Measurements from ENCODE around the gene RUNX2. TPM values are rescaled to one million over a fixed set of nuclear protein-coding genes. Genes with fewer than 3 reads are reported as not detected.

RUNX2 gene
- total RNA-seq, 1 experiment from 2014 or later, result 3.8 TPM

GRCh38 chr6:45640081-45640491 is 312.0 kb downstream of the RUNX2 start:
- peaks cover 21% of the 10 kb centered on the region for H3K4me1 ChIP-seq (ENCODE audit: insufficient read depth, low read length)
- ChIA-PET POLR2A (ENCODE audit: unreplicated experiment) (no interaction called here), CTCF (no interaction called here)
- no peak overlapping the region for H3K4me3 ChIP-seq (ENCODE audit: low read length)
- H3F3A ChIP-seq (ENCODE audit: low read length, unreplicated experiment), result no peaks in the 10 kb centered on the region
- no peaks in the 10 kb centered on the region for H4K20me1 ChIP-seq (ENCODE audit: low read length)
- intact Hi-C loops (cut with micrococcal nuclease), result no loop called here
- no peaks in the 10 kb centered on the region for H3K79me2 ChIP-seq (ENCODE audit: low read length)
- H3K9me2 ChIP-seq (replicated peaks; ENCODE audit: low read length), result no peaks in the 10 kb centered on the region
- no peak overlapping the region for H3K9ac ChIP-seq (ENCODE audit: low read length)
- no peaks in the 10 kb centered on the region for H3K36me3 ChIP-seq (ENCODE audit: low read depth, low read length)
- H3K27ac ChIP-seq (ENCODE audit: low read length), result no peak overlapping the region
- no peak overlapping the region for H2AFZ ChIP-seq (ENCODE audit: low read length)
- H3K4me2 ChIP-seq (ENCODE audit: low read length), result no peak overlapping the region
- no peaks in the 10 kb centered on the region for H3K9me3 ChIP-seq (ENCODE audit: low read length)
- no TSS peak for BruUV-seq (replicated peaks)
- no peaks in the 10 kb centered on the region for H3K27me3 ChIP-seq (ENCODE audit: low read length)
- ATAC-seq, result peak; percentile 13
- DNase-seq, result peak; percentile 58
- TF ChIP-seq EZH2phosphoT487 (IDR thresholded peaks at IDR 0.05; ENCODE audit: borderline replicate concordance, low read length) (no peak), EZH2 (IDR thresholded peaks at IDR 0.05; ENCODE audit: low read length, unreplicated experiment) (no peak), CTCF (conservative IDR thresholded peaks at IDR 0.05; ENCODE audit: low read depth, low read length) (no peak)

- no peaks in the 10 kb centered on the region for H3K9me2 ChIP-seq (replicated peaks; ENCODE audit: low read length)
- H3K27ac ChIP-seq (ENCODE audit: low read length), result no peak overlapping the region
- H2AFZ ChIP-seq (ENCODE audit: low read length), result no peak overlapping the region
- no peak overlapping the region for H3K4me2 ChIP-seq (ENCODE audit: low read length)
- H3K36me3 ChIP-seq (ENCODE audit: low read depth, low read length), result no peaks in the 10 kb centered on the region
- no peak overlapping the region for H3K4me3 ChIP-seq (ENCODE audit: low read length)
- no peaks in the 10 kb centered on the region for H3K27me3 ChIP-seq (ENCODE audit: low read length)
- H3K9ac ChIP-seq (ENCODE audit: low read length), result no peak overlapping the region
- ChIA-PET POLR2A (ENCODE audit: unreplicated experiment) (no interaction called here), CTCF (no interaction called here)
- H3F3A ChIP-seq (ENCODE audit: low read length, unreplicated experiment), result no peaks in the 10 kb centered on the region
- no peaks in the 10 kb centered on the region for H4K20me1 ChIP-seq (ENCODE audit: low read length)
- intact Hi-C loops (cut with micrococcal nuclease), result no loop called here
- no TSS peak for BruUV-seq (replicated peaks)
- no peaks in the 10 kb centered on the region for H3K79me2 ChIP-seq (ENCODE audit: low read length)
- ATAC-seq, result no peak
- peaks cover 21% of the 10 kb centered on the region for H3K4me1 ChIP-seq (ENCODE audit: insufficient read depth, low read length)
- H3K9me3 ChIP-seq (ENCODE audit: low read length), result no peaks in the 10 kb centered on the region
- DNase-seq, result no peak
- TF ChIP-seq CTCF (conservative IDR thresholded peaks at IDR 0.05; ENCODE audit: low read depth, low read length), result no peak
- no peak for TF ChIP-seq EZH2 (IDR thresholded peaks at IDR 0.05; ENCODE audit: low read length, unreplicated experiment)
- TF ChIP-seq EZH2phosphoT487 (IDR thresholded peaks at IDR 0.05; ENCODE audit: borderline replicate concordance, low read length), result no peak
Observed at GRCh38 chr6:45640811-45641210, 312.7 kb downstream of the RUNX2 start.

GRCh38 chr6:45642331-45643125 is 314.4 kb downstream of the RUNX2 start:
- Histone ChIP-seq H2AFZ (ENCODE audit: low read length) (no peak overlapping the region), H3K9me2 (replicated peaks; ENCODE audit: low read length) (no peaks in the 10 kb centered on the region), H4K20me1 (ENCODE audit: low read length) (no peaks in the 10 kb centered on the region), H3K4me1 (ENCODE audit: insufficient read depth, low read length) (peaks cover 24% of the 10 kb centered on the region), H3K9me3 (ENCODE audit: low read length) (no peaks in the 10 kb centered on the region), H3K4me2 (ENCODE audit: low read length) (no peak overlapping the region), H3K36me3 (ENCODE audit: low read depth, low read length) (no peaks in the 10 kb centered on the region), H3K9ac (ENCODE audit: low read length) (no peak overlapping the region), H3K27me3 (ENCODE audit: low read length) (no peaks in the 10 kb centered on the region), H3K79me2 (ENCODE audit: low read length) (no peaks in the 10 kb centered on the region), H3F3A (ENCODE audit: low read length, unreplicated experiment) (no peaks in the 10 kb centered on the region), H3K4me3 (ENCODE audit: low read length) (no peak overlapping the region), H3K27ac (ENCODE audit: low read length) (no peak overlapping the region)
- intact Hi-C loops (cut with micrococcal nuclease), result no loop called here
- CTCF ChIA-PET, result interaction anchor here (0.7 kb wide), 1 partner anchor 72 kb away, joined by 5 read pairs; no protein-coding TSS in a partner anchor
- TF ChIP-seq CTCF (conservative IDR thresholded peaks at IDR 0.05; ENCODE audit: low read depth, low read length) (no peak), EZH2 (IDR thresholded peaks at IDR 0.05; ENCODE audit: low read length, unreplicated experiment) (no peak), EZH2phosphoT487 (IDR thresholded peaks at IDR 0.05; ENCODE audit: borderline replicate concordance, low read length) (no peak)
- BruUV-seq (replicated peaks), result no TSS peak
- POLR2A ChIA-PET (ENCODE audit: unreplicated experiment), result no interaction called here
- ATAC-seq, result no peak
- DNase-seq, result no peak

Data from PC-3 (cell line).